D721Med (cell line): ENCODE data around the gene ANKRD60.

Experiments used
- DNase-seq: peaks from one replicate; pipeline ENCODE4 v3.0.0; 2011; ENCODE audit warnings: low spot score; ENCODE audit not compliant: insufficient read length
- FAIRE-seq: peaks from 2 replicates; lab custom pipeline; 2011; peaks lifted over from hg19 to GRCh38; lab: Jason Lieb, UNC
- TF ChIP-seq, protein P1 (sequence below): IDR thresholded peaks from 2 replicates; pipeline ENCODE4 v1.5.1; 2012; ENCODE audit warnings: mild to moderate bottlenecking, control low read depth; ENCODE audit not compliant: insufficient read depth; ENCODE audit errors: missing control alignments

The ANKRD60 gene

DNA sequence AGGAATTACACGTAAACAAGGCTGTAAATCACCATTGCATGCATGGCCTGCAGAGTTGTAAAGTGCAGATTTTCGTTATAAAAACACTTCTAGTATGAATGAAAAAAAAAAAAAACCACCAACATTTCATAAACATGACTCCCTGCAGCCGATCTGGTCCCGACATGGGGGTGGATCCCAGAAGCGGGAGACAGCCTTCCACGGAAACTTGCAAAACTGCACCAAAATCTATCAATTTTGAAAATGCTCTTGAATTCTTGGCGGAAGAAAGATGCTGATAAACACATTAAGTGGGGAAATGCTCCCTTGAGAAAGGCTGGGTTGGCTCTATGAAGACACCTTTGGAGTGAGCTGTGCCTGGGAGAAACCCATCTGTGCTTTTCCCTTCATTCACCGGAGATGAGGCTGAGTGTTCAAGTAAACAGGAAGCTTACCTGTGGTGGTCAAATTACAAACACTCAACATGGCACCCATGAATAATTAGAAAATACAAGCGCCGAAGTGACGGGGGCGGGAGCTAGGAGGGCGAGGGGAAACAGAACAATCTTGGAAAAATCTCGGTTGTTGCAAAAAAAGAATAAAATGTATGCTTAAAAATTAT is 845 bp upstream of the ANKRD60 start:
- FAIRE-seq (no peak), DNase-seq (no peak)
- TF ChIP-seq, protein P1, sequence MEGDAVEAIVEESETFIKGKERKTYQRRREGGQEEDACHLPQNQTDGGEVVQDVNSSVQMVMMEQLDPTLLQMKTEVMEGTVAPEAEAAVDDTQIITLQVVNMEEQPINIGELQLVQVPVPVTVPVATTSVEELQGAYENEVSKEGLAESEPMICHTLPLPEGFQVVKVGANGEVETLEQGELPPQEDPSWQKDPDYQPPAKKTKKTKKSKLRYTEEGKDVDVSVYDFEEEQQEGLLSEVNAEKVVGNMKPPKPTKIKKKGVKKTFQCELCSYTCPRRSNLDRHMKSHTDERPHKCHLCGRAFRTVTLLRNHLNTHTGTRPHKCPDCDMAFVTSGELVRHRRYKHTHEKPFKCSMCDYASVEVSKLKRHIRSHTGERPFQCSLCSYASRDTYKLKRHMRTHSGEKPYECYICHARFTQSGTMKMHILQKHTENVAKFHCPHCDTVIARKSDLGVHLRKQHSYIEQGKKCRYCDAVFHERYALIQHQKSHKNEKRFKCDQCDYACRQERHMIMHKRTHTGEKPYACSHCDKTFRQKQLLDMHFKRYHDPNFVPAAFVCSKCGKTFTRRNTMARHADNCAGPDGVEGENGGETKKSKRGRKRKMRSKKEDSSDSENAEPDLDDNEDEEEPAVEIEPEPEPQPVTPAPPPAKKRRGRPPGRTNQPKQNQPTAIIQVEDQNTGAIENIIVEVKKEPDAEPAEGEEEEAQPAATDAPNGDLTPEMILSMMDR, result no peak

DNA sequence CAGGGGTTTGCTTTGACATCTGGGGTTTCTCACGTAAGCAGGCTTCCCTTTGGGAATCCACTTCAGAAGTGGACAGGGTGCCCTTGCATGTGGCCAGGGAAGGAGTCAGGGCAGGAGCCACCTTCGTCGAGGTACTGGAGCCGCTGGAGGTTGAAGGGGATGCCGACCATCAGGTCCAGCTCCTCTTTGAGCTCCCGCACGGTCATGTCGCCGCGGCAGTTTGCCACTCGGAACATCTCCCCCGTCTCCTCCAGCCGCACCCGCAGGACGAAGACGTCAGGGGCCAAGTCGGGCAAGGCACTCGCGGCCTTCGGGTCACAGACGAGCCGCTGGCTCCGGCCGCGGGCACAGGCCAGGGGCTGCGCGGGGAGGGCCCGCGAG is 360 bp downstream of the ANKRD60 start:
- no peak for FAIRE-seq
- no peak for DNase-seq
- TF ChIP-seq, protein P1, result no peak

DNA sequence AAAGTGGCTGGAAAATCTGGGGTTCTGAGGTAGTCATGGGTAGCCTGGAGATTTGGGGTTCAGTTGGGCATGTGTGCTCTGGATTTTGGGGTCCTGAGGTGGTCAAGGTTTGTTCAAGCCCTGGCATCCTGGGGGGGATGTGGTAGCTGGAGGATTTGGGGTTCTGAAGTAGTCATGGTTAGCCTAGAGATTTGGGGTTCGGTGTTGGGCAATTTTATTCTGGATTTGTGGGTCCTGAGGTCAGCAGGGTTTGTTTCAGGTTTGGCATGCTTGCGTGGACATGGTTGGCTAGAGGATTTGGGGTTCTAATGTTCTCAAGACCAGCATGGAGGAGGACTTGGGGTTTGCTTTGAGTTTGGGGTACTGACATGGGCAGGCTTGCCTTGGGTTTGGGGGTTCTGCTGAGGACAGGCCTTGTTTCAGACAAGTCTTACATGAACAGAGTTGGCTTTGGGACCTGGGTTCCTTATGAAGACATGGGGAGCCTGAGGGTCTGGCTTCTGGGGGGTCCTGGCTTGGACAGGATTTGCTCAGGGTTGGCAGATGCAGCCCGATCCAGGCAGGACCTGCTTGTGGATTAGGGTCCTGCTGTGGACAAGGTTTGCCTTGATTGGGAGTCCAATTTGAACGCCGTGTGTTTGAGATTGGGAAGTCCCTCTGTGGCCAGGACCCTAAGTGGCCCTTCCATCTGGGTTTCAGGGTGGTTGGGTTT is 906 bp downstream of the ANKRD60 start:
- DNase-seq, result no peak
- FAIRE-seq, result no peak
- TF ChIP-seq, protein P1, result no peak

DNA sequence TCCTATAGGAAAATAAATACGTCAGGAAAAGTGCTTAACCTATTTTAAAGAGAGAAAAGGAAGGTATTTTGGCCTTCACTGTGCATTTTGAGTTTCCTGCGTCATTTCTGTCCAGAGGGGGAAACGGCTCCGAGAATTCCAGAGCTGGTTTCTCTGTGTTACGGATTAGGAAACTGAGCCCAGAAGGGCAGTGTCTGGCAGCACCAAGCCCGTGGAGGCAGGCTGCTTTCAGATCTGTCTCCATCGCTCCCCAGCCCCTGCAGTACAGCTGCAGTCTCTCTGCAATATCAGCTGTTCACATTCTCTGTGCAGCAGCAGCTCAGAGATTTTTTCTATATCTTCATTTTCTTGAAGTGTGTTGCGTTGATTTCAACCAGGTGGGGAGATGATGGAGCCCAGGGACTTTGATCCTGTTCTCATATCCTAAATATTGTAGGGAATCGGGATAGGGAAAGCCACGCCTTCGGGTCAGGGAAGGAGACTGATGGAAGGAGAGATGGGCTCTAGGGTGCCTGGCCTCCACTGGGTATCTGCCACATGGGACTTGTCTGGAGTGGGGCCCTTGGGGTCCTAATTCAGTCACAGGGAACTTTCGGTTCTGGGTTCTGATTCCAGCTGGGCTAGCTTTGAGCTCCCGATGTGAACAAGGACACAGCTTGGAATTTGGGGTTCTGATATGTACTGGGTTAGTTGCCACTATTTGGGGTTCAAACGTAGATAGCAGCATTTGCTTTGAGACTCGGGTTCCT is 2.8 kb downstream of the ANKRD60 start:
- FAIRE-seq (no peak), DNase-seq (no peak)
- TF ChIP-seq, protein P1, result no peak

DNA sequence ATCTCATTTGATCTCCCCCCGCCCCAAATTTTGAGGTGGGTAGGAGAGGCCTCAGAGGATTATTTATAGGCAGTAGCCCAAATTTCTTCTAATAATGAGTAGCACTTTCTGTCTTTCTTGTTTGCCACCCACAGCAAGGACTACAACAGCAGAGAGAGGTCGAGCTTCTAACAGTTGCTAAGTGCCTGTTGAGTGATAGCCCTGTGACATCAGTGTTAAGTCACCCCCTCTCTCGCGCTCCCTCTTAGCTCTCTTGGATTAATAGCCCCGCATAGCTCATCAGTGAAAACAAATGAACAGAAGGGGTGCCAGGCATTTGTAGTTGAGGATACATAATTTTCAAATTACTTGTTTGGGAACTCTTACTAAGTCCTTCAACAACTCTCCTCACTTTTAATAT is 3.5 kb downstream of the ANKRD60 start:
- TF ChIP-seq, protein P1, result no peak

DNA sequence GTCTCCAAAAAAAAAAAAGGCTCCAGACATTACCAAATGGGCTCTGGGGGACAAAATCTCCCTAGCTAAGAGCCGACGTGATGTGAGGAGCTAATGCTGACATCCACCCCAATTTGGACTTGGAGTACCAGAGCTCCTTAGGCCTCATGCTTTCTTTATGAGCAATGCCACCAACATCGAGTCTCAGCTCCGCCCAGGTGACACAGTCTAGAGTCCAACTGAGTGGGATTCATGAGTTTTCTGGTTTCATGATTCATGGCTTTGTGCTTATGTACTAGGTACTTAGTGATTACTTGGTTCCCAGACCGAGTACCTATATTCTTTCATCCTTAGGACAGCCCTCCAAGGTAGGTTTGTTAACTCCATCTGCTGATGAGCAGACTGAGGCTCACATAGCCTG is 4.4 kb downstream of the ANKRD60 start:
- DNase-seq, result no peak
- TF ChIP-seq, protein P1, result no peak
- FAIRE-seq, result no peak

More for the DNA sequence above, 3.5 kb downstream of the ANKRD60 start:
- DNase-seq (no peak), FAIRE-seq (no peak)
